HepG2 (cell line): Measurements from ENCODE around the gene DUSP15.
"Not testable (repeated sequence)": the region's sequence is repeated elsewhere in the genome, so short reads cannot be mapped to it uniquely, and the experiment has no call there.

Source experiments
- CTCF ChIP-seq: sonication (generic); formaldehyde crosslinking; IDR thresholded peaks from 2 replicates; pipeline ENCODE4 v1.5.0; 2020; ENCODE audit warnings: mild to moderate bottlenecking, missing genetic modification reagents, moderate library complexity
- POLR2A ChIP-seq, 2 experiments: IDR thresholded peaks; 2 replicates each; pipeline ENCODE4 v1.6.1; 2011; ENCODE audit warnings: low read depth in 2 of 2, low read length in 2 of 2, mild to moderate bottlenecking in 1 of 2, moderate library complexity in 1 of 2; ENCODE audit not compliant: insufficient read depth in 1 of 2
- SP2 ChIP-seq: sonication (generic); formaldehyde crosslinking; IDR thresholded peaks from 2 replicates; pipeline ENCODE4 v1.5.1; 2020; ENCODE audit warnings: mild to moderate bottlenecking, missing genetic modification reagents
- ZFX ChIP-seq: sonication (generic); formaldehyde crosslinking; IDR thresholded peaks from 2 replicates; pipeline ENCODE4 v1.4.0; 2020; ENCODE audit warnings: mild to moderate bottlenecking, low read depth, missing genetic modification reagents, moderate library complexity

DNA sequence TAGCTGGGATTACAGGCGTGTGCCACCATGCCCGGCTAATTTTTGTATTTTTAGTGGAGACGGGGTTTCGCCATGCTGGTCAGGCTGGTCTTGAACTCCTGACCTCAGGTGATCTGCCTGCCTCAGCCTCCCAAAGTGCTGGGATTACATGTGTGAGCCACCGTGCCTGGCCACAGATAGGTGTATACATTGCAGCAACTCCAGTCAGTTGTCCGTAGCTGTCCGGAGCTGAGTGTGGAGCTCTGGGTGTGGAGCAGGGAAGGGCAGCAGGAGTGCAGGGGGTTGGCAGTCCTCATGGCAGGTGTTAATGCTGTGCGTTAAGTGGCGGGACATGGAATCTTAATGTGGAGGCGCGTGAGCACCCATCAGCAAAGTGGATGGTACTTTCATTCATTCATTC lies 42.3 kb downstream of the DUSP15 start:
- TF ChIP-seq CTCF (CRISPR knock-in tag); SP2; ZFX (CRISPR knock-in tag); POLR2A (IDR thresholded peaks at IDR 0.05; ENCODE audit: insufficient read depth in 1 of 2, low read depth in 2 of 2, low read length in 2 of 2): not testable (repeated sequence)
